Mucosa of descending colon (tissue), 3 donors: ENCODE data around the gene ELP5. TPM values are rescaled to one million over a fixed set of nuclear protein-coding genes. Genes with fewer than 3 reads are reported as not detected.

ENCODE experiments used
- ATAC-seq: fragments of 200-7000 bp; cut with Tn5 transposase; one replicate; pipeline ENCODE4 v1.9.1; 2020; ENCODE audit warnings: mild to moderate bottlenecking, moderate library complexity
- DNase-seq, 3 donors: peaks; one replicate each; pipeline ENCODE4 v3.0.0-alpha.2; 2020
- H3K36me3 ChIP-seq: fragments of 200-600 bp; one replicate; pipeline ENCODE4 v1.8.0; 2021; ENCODE audit warnings: low read depth, mild to moderate bottlenecking
- H3K4me1 ChIP-seq: fragments of 200-600 bp; one replicate; pipeline ENCODE4 v1.8.0; 2021; ENCODE audit warnings: low read depth, mild to moderate bottlenecking
- H3K4me3 ChIP-seq: fragments of 200-600 bp; one replicate; pipeline ENCODE4 v1.8.0; 2021; ENCODE audit warnings: mild to moderate bottlenecking
- H3K9me3 ChIP-seq: fragments of 200-600 bp; one replicate; pipeline ENCODE4 v1.8.0; 2021; ENCODE audit warnings: mild to moderate bottlenecking
- CTCF ChIP-seq: fragments of 200-600 bp; IDR thresholded peaks from one replicate; pipeline ENCODE4 v1.8.0; 2022; ENCODE audit warnings: antibody characterized with exemption, mild to moderate bottlenecking
- intact Hi-C, 2 donors: fragments of 100-400 bp; cut with DNase I in 1 of 2; cut with micrococcal nuclease in 1 of 2; formaldehyde crosslinking; loops; one replicate each; pipeline versions ENCODE4 v1.11.0 to v1.11.1; 2022; cut with DNase I, micrococcal nuclease
- total RNA-seq, 3 donors: library from RNA; stranded (reverse); fragmentation: NEBNext Ultra II Directional in 2 of 3; extraction: Animal tissue kit (Norgen Biotek cat#: 25700) in 2 of 3; gene quantifications; one replicate each; pipeline versions ENCODE4 v1.2.1 to v1.2.4, GENCODE V29; 2021 to 2023
- donor health status: DM: no; HTN: no; CAD: no; lungs with moderate emphysema.
- donor health status: DM: no; HTN: no; CAD: no.
- donor health status: DM: no; HTN: yes; CAD: no.

ELP5 gene
- total RNA-seq, 3 donors from 2014 or later, result 34.9 to 45.6 (median 42.2) TPM

GRCh38 chr17:7213895-7214299 lies 38.1 kb upstream of the ELP5 start:
- DNase-seq (peak in 2 of 3 donors; percentile 45 to 81), ATAC-seq (peak; percentile 24)
- intact Hi-C loops, result no loop called here
- H3K4me3 ChIP-seq, result no peak overlapping the region
- no peaks in the 10 kb centered on the region for H3K36me3 ChIP-seq
- TF ChIP-seq CTCF, result peak; percentile 11
- peaks cover 29% of the 10 kb centered on the region for H3K4me1 ChIP-seq
- H3K9me3 ChIP-seq, result no peaks in the 10 kb centered on the region

GRCh38 chr17:7214300-7215135 lies 37.5 kb upstream of the ELP5 start:
- DNase-seq, result peak; percentile 99
- Histone ChIP-seq H3K9me3 (no peaks in the 10 kb centered on the region), H3K36me3 (no peaks in the 10 kb centered on the region), H3K4me3 (peak overlapping the region; percentile 6), H3K4me1 (peaks cover 35% of the 10 kb centered on the region)
- TF ChIP-seq CTCF, result peak; percentile 31
- ATAC-seq, result peak; percentile 93
- intact Hi-C loops, result no loop called here

GRCh38 chr17:7215136-7215638 lies 36.8 kb upstream of the ELP5 start:
- no peaks in the 10 kb centered on the region for H3K9me3 ChIP-seq
- DNase-seq, result no peak
- H3K4me3 ChIP-seq, result no peak overlapping the region
- TF ChIP-seq CTCF, result no peak
- ATAC-seq, result no peak
- peaks cover 36% of the 10 kb centered on the region for H3K4me1 ChIP-seq
- intact Hi-C loops, result no loop called here
- no peaks in the 10 kb centered on the region for H3K36me3 ChIP-seq

GRCh38 chr17:7215652-7216180 lies 36.3 kb upstream of the ELP5 start:
- DNase-seq (peak in 1 of 3 donors; percentile 37), ATAC-seq (no peak)
- no peak for TF ChIP-seq CTCF
- Histone ChIP-seq H3K9me3 (no peaks in the 10 kb centered on the region), H3K4me3 (no peak overlapping the region), H3K4me1 (peaks cover 42% of the 10 kb centered on the region), H3K36me3 (no peaks in the 10 kb centered on the region)
- intact Hi-C loops, result no loop called here

- Histone ChIP-seq H3K36me3 (no peaks in the 10 kb centered on the region), H3K9me3 (no peaks in the 10 kb centered on the region), H3K4me1 (peaks cover 49% of the 10 kb centered on the region), H3K4me3 (no peak overlapping the region)
- TF ChIP-seq CTCF, result no peak
- no peak for ATAC-seq
- peak in 1 of 3 donors; percentile 35 for DNase-seq
- intact Hi-C loops, result no loop called here
Measured at GRCh38 chr17:7216242-7217112, 35.5 kb upstream of the ELP5 start.
